Limb (tissue), 2 donors: Measurements from ENCODE around the gene DUSP7.

ENCODE experiments used
- DNase-seq, 2 donors: peaks; one replicate each; pipeline ENCODE4 v3.0.0-alpha.2; 2016; ENCODE audit errors: extremely low spot score in 2 of 2

DUSP7 gene

DNA sequence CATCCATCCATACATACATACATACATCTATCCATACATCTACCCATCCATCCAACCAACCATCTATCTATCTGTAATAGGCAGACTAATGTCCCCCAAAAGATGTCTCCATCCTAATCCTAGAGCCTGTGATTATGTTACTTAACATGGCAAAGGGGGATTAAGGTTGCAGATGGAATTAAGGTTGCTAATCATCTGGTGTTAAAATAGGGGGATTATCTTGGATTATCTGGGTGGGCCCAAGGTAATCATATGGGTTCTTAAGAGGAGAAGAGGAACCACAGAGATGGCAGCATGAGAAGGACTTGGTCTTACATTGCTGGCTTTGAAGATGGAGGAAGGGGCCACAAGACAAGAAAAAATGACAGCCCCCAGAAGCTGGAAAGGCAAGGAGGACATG lies 45.9 kb downstream of the DUSP7 start:
- DNase-seq = no peak

DNA sequence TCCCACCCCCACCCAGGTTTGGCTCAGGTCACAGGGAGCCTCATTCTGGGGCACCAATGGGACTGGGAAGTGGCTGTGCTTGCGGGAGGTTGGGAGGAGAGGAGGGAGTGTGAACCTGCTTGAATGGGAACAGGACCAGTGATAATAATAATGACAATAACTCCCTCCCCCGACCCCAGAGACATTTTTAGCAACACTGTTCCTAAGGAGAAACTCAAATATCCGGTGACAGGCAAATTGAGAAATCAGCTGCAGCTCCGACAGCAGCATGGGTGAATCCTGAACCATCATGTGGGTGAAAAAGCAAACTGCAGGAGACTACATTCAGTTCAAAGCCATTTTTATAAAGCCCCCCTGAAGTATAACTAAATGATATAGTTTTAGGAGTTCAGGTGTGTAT lies 49.1 kb downstream of the DUSP7 start:
- no peak for DNase-seq

DNA sequence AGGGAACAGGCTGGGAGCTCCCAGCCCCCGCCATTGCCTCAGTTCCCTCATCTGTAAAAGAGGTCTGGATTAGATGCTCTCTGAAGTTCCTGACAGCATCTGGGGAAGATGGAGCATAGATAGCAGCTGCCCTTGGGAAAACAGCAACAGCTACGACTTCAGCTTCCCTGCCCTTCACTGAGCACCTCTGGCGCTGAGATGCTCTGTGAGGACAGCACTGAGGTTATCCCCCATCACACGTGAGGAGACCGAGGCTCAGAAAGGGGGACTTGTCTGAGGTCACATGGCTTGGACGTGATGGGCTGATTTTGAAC lies 49.6 kb downstream of the DUSP7 start:
- no peak for DNase-seq

DNA sequence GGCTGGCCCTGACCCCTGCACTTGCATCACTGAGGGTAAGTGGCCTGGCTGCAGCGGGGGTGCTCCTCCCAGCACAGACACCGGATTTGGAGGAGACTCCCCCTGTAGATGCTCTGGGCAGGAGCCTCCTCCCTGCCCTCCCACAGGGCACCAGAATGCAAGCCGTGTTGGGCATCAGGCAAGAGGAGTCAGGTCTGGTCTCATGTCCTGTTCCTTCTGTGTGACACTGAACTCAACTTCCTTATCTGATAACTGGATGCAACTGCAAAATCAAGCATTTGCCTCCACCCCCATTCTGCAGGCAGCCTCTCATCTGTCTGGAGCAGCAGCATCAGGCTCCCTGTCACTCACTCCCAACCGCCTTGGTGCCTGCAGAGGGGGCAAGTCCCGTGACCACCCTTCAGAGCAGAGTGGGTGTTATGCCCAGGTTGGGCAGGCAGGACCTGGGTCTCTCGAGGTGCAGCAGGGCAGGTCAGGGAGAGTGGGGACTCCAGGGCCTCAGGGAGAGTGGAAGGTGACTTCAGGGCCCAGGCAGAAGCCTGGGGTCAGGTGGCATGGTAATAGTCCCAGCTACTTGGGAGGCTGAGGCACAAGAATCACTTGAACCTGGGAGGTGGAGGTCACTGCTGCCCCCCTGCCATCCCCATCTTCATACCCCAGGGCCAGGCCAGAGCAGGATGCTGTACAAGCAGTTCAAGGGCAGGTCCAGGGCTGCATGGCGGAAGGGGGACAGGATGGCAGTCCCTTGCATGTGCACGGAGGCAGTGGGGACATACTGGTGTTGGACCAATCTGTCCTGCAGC lies 50.2 kb downstream of the DUSP7 start:
- DNase-seq = no peak

DNA sequence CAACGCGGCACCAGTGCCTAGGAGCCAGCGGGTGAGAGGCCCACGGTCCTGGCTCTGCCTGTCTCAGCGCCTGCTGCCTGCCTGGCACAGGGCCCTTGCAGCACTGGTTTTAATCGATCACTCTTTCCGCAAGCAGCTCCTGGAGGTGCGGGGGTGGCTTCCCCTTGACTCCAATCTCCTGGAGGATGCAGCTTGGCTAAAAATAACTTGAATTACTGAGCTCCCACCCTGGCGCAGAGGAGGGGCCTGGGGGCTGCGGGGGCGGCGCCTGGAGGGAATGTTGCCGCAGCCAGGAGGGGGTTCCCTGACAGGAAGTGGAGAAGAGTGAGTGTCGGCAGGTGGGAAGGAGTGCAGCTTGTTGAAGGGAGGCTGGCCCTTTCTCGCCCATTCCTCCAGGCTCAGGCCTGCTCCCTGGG lies 50.8 kb downstream of the DUSP7 start:
- peak; percentile 55 to 76 for DNase-seq

DNA sequence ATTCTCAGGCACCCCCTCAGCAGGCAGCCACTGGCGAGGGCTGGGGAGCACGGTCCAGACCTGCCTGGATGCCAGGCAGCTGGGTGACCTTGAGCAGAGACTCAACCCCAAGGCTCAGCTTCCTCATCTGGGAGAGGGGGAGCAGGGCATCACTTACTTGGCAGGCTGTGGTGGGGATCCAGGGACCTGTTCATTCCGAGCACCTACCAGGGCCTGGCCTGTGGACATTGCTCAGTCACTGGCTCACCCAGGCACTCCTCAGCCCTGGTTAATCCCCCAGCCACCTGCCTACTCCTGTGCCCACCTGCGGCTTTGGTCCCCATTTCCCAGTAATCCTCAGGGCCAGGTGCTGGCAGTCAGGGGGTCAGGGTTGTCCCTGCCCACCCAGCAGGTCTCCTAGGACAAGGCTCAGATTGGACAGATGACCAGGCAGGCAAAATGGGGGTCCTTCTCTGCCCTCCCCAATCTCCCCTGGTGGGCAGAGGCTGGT lies 51.4 kb downstream of the DUSP7 start:
- DNase-seq = no peak

DNA sequence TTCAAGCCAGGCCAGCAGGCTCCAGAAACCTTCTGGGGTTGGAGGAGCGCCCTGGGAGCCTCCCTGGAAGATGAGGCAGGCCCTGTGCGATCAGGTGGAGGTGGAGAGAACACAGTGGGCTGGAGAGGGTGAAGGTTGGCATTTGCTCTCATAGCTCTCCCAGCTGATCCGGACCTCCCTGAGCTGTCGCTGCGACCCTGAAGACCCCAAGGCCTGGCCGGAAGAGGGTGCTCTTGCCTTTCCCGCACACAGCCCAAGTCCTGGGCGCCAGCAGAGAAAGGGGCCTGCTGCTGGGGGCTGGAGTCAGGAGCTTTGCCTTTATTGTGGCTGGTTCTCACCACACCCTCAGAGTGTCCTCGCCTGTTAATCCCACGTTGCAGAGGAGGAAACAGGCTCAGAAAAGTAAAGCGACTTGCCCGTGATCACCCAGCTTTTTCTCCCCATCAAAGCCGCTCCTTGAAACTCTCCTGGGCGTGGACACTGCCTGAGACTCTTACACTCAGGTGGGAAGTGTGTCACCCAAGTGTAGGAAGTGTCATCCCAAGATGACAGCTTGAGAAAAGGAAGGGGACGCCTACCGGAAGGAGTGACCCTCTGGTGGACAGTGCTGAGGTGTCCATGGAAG lies 52.1 kb downstream of the DUSP7 start:
- DNase-seq = peak; percentile 81 to 84

DNA sequence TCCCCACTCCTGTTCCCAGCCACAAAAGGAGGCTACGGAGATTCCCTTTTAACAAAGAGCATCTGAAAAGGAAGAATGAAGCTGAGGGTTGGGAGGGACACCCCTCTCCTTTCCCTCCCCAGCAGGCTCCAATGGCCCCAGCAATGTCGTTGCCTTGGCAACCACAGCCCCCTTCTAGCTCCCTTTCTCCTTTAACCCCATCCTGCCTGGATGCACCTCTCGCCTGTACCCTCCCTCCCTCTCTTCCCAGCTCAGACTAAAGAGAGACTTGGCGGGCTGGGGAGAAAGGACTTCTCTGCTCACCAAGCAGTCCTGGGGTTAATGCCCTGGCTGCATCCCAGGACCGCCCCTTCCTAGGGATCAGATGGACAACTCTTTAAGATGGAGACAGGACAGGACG lies 53.6 kb downstream of the DUSP7 start:
- DNase-seq = peak in 1 of 2 donors; percentile 46

DNA sequence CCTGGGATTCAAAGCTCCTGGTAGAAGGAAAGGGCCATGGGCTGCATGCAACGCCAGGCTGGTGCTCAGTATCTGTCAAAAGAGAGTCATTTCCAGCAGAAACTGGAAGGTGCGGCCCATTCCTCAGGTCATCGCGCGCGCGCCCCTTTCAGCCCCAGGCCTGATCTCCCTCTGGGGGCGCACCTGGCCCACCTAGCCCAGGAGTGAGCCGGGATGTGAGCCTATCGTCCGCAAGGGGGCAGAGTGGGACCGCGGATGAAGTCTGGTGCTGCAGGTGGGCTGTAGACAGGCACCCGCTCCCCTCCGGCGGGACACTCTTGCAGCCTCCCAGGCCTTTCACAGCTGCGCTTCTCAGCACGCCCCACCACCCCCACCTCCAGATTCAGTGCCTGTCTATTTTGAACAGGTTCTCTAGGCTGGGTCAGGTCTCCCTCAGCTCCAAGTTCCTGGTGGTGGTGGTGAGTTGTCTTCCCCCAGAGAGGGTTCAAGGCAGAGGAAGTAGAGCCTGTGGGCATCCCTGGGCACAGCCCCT lies 54.9 kb downstream of the DUSP7 start:
- peak; percentile 75 to 92 for DNase-seq

DNA sequence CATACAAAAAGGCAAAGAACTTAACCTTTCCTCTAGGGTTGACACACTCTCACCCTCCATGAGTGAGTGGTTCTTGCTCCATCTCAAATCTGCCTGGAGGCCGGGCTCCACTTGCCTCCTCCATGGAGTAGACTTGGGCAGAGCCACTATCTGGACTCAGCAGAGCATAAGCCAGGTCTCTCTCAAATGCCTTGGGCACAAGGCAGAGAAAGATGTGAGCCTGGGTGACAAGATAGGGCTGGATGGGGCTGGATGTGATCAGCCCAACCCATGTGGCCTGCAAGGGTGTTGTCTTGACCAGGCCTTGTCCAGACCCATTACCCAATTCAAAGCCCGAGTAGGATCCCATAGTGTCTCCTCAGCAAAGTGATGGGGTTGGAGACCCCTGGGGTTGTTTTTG lies 56.5 kb downstream of the DUSP7 start:
- no peak for DNase-seq
